Measurements from ENCODE around the gene SDC4.

Gene SDC4, protein sequence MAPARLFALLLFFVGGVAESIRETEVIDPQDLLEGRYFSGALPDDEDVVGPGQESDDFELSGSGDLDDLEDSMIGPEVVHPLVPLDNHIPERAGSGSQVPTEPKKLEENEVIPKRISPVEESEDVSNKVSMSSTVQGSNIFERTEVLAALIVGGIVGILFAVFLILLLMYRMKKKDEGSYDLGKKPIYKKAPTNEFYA

DNA sequence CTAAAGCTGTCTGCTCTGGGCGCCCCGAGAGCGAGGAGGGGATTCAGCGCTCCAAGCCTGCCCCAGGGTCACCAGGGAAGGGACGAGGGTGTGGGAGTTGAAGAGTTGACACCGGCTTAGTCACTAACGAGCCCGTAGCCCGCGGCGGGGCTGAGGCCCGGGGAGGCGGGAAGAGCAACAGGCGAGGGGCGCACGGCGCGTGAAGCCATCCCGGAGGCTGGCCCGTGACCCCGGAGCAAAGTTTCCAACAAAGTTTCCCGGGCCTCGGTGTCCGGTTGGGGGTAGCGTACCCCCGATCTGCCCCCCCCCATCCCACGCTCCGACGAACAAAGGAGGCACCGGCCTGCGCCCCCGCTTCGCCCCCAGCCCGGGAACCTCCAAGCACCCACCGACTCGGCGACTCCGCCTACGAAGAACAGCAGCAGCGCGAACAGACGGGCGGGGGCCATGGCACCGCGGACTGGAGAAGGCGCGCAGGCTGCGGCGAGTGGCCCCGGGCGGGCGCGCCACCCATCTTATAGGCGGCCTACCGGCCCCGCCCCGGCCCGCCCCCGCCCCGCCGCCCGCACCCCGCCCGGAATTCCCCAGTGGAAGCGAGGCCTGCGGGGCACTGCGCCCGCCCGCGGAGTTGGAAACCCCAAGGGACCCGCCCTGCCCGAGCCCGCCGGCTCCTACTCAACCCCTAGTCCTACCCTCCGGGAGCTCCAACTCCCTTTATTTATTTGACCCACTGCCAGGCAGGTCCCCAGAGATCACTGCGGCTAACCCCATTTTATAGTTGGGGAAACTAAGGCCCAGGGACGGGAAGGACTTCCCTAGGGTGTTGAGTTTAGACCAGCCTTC is at the start of gene SDC4:
SDC4 (minus strand) TSS at position 489 of the 843 bp plus-strand sequence; CDS start at position 449, 40 bp downstream.
- DNase-seq (ENCODE audit: low read depth) = peak; percentile 65

DNA sequence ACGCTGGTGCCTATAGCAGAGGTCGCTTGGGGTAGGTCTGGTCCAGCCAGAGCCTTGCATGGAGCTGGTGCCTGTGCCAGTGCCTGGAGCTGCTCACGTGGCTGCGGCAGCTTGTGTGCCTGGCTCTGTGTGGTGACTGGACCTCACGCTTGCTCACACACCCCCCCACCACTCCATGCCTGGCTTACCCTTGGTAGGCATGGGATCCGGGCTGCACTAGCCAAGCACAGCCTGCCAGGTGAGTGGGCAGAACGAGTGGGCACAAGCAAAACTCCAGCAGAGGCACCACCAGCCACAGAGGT is 46.8 kb upstream of the SDC4 start:
- DNase-seq (ENCODE audit: low read depth) = no peak

DNA sequence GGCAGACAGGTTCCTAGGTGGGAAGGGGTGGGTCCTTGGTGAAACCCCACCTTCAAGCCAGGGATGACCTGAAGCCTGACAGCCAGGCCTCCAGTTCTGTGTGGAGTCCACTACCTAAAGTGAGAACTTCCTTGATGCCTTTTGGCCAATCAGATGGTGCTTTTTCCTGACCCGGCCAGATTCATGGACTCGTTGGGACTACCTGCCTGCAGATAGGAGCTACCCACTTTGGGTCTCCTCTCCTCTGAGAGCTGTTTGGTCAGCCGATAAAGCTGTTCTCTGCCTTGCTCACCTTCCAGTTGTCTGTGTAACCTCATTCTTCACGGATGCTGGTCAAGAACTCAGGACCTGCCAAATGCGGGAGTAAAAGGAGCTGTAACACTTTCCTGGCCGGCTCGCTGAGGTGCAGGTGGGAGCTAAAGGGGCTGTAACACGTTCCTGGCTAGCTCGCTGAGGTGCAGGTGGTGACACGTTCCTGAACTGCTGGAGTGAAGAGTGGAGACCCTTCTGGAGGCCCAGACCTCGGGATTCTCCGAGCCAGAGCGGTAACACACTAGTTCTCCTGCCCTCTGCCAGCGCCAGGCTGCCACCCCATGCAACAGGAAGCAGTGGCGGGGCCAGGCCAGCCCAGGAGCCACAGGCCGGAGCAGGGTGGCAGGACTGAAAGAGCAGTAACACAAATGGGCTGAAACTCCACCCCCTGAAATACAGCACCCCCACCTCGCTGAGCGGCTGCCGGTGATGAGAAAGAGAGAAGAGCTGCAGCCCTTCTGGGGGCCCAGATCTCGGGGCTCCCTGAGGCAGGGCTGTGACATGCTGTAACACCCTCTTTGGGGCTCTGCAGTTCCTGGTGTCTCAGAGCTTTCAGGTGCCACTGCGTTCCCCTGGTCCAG is 46.2 kb upstream of the SDC4 start:
- no peak for DNase-seq (ENCODE audit: low read depth)

DNA sequence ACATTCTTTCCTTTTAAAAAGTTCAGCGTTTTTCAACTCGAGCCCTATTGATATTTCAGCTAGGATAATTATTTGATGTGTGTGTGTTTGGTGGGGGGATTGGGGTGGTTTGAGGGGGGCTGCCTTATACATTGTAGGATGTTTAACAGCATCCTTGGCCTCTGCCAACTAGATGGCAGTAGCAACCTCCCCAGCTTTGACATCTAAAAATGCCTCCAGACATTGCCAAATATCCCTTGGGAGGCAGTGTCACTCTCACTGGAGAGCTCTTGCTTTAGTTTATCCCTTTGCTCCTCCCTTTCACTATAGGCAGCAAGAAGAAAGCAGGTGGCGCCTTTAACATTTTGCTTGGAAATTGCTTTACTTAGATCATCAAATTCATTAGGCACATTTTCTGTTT is 44.5 kb upstream of the SDC4 start:
- no peak for DNase-seq (ENCODE audit: low read depth)

DNA sequence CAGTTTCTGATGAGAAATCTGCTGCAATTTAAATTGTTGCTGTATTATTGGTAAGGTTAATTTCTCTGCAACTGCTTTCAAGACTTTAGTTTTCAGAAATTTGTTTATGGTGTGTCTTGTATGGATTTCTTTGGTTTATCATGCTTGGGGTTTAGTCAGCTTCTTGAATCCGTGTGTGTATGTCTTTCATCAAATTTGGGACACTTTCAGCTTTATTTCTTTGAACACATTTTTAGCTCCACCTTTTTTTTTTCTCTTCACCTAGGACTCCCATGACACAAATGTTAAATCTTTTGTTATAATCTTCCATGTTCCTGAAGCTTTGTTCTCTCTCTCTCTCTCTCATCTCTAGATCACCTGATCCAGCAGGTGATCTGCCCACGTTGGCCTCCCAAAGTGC is 43.3 kb upstream of the SDC4 start:
- no peak for DNase-seq (ENCODE audit: low read depth)

DNA sequence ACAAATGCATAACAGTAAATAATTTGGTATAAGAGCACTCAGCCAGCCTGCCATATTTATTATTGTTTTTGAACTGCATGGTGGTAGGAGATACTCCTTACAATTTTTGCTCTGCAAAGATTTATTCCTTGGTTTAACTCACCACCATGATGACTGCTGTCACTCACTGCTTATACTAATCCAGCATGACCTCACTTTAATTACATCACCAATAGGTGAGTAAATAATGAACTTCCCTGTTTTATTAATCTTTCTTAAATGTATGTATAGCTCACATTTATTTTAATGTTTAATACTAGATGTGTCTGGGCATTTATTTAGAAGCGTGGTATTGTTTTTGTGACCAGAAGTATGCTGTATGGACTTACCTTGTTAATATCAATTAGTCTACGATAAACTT is 42.7 kb upstream of the SDC4 start:
- DNase-seq (ENCODE audit: low read depth) = no peak

DNA sequence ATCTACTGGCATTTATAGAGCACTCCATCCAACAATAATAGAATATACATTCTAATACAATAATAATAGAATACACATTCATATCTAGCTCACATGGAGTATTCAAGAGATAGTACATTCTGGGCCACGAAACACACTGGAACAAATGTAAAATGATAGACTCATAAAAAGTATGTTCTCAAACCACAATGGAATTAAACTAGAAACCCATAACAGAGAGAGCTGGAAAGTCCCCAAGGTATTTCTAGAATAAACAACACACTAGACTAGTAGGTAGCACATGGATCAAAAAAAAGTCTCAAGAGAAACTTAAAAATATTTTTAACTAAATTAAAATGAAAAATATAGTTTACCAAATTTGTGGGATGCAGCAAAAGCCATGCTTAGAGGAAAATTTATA is 39.0 kb upstream of the SDC4 start:
- DNase-seq (ENCODE audit: low read depth) = no peak

DNA sequence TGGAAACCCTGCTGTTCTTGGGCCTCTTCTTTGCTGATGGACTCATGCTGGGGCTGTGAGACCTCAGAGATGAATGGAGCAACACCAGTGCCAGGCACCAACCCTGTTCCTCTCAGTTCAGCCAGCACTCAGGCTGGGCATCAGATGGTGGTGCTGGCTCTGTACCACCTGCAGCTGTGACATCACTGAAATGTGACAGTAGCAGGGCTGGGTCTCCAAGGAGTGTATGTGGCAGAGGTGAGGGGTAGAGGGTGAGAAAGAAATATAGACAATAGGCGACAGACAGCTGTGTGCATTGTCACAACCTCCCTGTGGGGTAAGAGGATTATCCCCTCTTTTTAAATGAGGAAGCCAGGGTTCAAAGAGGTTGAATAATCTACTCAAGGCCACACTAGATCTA is 30.0 kb upstream of the SDC4 start, which contains the start of gene TP53TG5:
TP53TG5 (minus strand) TSS at position 135 of the 400 bp plus-strand sequence; CDS start at position 46, 89 bp downstream.
- DNase-seq (ENCODE audit: low read depth) = no peak

DNA sequence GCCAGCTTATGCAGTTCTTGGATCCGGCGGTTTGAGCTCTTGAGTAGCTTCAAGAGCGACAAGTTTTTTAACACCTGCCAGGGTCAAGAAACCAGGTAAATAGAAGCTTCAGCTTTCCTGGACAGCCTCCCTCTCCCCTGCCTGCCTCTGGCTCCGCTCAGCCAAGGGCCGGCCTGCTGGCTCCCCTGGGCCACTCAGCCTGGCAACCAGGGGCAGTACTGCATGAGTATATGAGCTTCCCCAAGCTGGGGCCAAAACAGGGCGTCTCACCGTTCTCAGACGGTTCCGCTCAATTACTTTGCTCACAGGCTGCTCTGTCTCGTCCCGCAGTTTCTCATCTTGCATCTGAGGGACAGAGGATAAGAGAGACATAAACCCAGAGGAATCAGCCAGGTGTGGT is 29.0 kb upstream of the SDC4 start:
- DNase-seq (ENCODE audit: low read depth) = no peak

DNA sequence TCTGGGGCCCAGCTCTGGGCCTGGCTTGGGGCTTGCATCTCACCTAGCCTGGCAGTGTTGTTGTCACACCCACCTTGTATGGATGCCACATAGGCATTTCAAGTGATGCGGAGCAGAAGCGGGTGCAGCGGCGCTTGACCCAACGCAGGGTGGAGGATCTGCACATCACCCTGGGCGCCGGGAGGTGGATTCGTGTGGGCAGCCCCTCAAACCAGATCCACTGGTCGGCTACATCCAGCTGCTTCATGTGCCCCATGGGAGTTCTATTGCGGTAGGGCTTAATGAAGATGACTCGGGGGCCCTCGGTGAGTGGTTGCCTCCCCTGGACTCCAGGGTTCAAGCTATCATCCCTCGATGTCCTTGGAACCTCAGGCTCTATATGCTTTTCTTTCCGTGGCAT is 26.7 kb upstream of the SDC4 start:
- DNase-seq (ENCODE audit: low read depth) = no peak

DNA sequence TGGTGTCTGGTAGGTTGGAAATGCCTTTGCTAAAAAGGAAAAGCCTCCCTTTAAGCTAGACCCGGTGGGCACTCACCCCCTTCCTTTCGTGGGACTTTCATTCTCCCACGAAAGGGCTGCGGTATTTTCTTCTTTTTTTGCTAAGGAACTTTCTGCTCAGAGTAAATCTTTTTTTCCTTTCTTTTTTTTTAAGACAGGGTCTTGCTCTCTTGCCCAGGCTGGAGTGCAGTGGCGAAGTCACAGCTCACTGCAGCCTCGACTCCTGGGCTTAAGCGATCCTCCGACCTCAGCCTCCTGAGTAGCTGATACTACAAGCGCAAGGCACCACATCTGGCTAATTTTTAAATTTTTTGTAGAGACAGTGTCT is 25.9 kb upstream of the SDC4 start:
- DNase-seq (ENCODE audit: low read depth) = no peak

DNA sequence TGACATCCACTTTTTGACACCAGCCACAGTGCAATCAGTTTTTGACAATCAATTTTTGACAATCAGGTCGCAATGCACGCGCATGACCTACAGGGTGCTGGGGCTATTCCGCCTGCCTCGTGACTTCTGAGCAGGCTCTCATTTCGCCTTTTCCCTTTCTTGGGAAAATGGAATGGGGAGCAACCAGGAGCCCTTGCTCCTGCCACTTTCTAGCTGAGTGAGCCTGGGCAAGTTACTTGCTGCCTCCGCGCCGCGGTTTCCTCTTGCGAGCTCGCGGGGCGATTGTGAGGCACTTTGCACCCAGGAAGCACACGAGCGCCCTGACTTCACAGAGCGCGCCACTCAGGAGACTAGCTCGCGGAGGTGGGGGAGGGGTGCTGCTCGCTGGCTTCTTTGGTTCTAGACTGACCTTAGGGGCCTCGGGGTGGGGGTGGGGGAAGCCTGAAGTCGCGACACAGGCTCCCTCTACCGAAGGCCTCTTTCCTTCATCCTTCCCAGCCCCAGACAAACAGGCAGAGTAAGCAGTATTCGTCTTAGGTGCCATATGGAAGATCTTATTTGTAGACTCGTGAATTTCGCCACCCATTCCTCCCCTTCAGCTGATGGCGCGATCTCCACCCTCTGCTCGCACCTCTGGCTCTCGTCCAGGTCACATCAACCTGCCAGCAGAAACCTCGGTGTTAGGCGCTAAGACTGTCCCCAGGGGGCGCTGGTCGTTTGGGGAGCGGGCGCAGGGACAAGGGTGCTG is 25.3 kb upstream of the SDC4 start:
- peak; percentile 85 for DNase-seq (ENCODE audit: low read depth)

DNA sequence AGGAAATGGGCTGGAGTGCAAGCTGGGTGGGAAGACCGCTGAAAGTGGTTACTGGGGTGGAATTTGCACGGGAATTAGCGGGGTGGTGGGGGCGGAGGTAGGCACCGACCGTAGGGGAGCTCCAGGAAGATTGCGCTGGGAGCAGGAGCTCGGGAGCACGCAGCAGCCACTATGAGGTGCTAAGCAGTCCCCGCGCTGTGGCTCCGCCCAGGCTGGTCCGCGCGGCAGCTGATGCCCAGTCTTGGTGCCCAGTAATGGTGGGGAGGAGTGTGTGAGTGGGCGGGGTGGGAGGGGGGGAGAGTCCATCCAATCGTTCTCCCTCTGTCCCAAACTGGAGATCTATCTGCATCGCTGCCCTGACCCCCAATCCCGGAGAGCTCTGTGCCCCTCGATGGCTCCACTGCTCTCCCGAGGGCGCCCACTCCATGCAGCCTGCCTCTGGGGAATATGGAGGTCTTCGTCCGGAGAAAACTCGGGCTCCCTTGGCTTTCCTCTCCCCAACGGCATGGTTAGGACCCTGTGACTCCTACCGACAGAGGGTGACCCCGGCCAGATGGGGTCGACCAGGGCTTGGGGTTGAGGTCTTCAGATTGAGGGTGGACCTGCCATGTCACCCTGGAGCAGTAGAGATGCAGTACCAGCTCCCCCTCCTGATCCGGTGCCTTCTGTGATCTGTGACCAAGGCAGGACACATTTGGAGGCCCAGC is 24.6 kb upstream of the SDC4 start:
- DNase-seq (ENCODE audit: low read depth) = no peak

DNA sequence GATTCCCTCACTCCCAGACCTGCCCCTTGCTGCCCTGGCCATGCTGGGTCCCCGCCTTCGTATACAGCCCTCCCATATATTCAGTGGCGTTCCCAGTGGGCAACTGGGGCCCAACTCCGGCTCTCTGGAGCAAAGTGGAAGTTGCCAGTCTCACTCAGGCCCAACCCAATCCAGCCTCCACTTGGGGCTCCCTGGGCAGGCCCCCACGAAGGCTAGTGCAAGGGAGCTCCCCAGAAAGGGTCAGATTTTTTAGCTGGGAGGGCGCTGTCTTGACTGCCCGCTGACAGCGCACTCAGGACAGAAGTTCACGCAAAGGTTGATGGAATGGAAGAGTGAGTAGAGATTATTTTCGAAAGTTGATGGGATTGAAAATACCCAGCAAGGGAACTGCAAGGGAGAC is 24.0 kb upstream of the SDC4 start:
- no peak for DNase-seq (ENCODE audit: low read depth)

DNA sequence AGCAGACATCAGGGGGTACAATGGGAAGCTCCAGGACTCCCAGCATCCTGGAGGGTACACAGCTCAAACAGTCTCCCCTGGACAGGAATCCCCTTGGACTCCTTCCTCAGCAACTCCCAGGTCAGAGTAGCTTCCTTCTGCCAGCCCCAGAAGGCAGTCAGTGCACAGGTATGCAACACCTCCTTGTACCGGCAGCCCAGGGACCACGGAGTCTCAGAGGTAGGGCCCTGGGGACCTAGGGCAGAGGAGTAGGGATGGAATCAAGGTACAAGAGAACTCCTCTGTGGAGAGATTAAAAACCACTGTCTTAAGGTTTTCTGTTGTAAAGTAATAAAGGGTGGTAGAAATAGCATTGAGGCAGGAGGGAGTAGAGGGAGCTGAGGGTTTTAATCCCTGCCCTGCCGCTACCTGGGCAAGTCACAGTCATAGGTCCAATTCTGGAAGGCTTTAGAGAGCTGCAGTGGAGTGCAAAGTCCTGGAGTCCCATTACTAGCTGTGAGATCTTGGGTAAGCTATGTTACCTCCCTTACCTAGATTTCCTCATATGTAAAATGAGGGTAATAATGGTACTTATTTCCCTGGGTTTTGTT is 22.4 kb upstream of the SDC4 start:
- DNase-seq (ENCODE audit: low read depth) = no peak

DNA sequence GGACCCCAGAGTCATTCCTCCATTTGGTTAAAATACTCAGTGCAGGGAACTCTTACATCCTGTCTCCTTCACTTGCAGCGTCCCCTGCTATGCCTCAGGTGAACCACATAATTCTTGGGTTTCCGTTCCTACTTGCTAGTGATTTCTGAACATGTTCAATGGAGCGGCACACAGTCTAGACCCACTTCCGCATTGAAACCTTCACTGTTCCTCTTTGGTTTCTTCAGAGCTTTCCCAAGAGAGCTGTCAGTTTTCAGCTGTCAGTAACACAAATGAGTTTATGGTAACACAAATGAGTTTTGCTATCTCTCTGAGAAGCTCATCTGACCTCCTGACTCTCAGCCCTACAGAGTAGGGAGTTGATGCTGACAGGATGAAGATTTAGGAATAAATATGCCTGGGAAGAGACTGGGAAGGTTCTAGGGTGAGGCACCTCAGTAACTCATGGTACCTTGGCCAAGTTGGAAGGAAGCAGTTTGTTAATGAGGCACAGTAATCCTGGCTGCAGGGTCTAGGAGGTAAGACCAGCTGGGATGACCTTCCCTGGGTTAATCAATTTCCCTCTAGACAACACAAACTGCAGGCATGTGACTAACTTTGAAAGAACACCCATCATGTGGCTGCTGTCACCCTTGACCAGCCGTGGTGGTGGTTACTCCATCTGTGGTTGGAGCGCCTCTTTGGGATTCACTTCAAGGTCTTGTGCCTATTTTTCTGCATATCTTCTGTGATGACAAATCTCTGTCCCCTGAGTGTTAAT is 20.2 kb upstream of the SDC4 start:
- DNase-seq (ENCODE audit: low read depth) = no peak

DNA sequence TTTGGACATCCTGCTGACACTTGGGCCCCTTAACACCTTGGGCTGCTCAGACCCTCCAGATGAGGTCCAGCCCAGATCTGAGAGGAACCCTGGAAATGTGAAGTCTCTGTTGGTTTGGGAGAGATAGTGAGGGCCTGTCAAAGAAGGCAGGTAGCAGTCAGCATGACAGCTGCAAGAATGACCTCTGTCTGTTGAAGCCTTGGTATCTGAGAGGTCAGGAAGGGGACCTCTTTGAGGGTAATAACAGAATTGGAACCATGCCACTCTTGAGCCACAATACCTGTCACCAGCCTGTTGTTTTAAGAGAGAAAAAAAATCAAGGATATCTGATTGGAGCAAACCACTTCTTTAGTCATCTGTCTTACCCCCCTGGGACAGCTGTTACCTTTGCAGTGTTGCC is 18.9 kb upstream of the SDC4 start:
- no peak for DNase-seq (ENCODE audit: low read depth)

DNA sequence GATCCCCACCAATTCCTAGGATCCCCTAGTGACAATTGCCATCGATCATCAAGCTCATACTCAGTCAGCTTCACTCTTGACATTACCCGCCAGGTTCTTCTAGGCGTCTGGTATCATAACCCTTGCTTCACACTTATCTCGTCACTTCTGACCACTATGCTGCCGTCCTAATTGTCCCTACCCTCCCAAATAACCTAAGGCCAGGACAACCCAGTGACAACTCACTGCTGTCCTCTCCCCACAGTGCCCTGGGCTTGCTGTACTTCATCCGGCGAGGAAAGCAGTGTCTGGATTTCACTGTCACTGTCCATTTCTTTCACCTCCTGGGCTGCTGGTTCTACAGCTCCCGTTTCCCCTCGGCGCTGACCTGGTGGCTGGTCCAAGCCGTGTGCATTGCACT is 18.4 kb upstream of the SDC4 start:
- no peak for DNase-seq (ENCODE audit: low read depth)

DNA sequence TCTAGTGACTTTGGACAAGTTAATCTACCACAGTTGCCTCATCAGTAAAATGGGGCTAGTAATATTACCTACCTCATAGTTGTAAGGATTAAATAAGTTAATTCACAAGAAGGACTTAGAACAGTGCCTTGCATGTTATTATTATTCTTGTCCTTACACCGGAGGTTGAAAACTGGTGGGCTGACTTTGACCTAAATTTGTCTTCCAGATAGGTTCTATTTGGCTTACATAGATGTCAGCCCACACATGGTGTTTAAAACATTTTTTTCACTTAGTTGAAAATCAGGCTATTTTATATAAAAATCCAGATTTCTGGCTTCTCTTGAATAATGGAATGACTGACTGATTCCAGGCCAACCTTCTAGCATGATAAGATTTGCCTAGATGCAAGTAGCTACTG is 18.0 kb upstream of the SDC4 start:
- no peak for DNase-seq (ENCODE audit: low read depth)

DNA sequence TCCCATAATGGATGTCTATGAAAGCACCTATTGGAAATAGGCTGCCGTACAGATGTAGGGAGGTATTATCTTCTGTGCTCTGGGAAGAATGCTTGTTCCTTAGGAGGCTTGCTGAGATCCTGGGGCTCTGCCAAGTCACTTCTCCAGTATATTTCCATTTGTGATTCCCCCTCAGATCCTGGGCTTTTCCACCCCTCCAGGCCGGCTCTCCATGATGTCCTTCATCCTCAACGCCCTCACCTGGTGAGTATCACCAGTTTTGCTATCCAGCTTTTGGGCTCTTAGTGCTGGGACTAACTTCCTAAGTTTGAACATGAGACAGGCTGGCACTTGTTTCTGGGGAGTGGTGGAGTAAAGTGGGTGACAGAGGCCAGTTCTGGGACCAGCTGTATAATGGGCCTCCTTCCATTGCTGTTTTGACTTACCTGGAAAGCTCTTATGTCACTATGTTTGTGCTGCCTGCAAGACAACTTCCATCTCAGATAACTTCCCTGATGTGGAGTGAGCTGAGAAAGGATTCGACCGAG is 17.3 kb upstream of the SDC4 start:
- no peak for DNase-seq (ENCODE audit: low read depth)

All from activated T-helper 9 cell treated with anti-CD3 and anti-CD28 coated beads, Interleukin-2, amount 50 U/mL, for 16 hours (primary cell).